Measurements from ENCODE around the gene LMTK2.

The LMTK2 gene

DNA sequence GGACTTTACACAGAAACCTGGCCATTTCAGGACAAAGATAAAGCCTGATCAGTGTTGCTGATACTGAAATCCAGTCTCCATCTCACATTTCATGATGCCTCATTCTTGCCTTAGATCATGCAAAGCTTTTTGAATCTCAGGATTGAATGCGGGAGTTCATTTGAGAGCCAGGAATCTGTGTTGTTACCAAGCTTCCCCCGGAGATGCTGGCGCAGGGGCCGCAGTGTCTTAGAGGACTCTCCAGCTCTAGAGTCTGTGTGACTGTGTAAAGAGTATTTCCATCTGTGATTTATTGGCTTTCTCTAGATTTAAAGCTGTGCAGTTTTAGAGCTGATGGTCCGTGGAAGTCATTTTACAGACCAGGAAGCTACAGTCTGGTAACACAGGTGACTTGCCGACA, 32.0 kb downstream of the LMTK2 start:
- DNase-seq: no peak

- DNase-seq: no peak
Observed at GRCh38 chr7:98142658-98143057, 36.0 kb downstream of the LMTK2 start.

DNA sequence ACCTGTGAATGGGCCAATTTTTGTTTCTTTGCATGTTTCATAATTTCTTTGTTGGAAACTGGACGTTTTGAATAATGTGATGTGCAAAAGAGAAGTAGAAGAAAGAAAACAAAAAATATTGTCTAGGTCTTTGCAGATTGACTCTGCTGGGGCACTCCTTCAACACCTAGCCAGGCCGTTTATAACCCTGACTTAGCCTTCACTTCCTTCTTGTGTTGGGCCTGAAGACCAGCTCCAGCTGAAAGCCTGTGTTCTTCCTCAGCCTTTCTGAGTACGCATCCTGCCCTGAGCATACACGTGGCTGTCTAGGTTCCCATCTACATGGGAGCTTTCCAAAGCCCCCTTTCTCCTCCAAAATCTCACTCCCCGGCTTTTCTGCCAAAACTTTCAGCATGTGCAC, 41.9 kb downstream of the LMTK2 start:
- no peak for DNase-seq

DNA sequence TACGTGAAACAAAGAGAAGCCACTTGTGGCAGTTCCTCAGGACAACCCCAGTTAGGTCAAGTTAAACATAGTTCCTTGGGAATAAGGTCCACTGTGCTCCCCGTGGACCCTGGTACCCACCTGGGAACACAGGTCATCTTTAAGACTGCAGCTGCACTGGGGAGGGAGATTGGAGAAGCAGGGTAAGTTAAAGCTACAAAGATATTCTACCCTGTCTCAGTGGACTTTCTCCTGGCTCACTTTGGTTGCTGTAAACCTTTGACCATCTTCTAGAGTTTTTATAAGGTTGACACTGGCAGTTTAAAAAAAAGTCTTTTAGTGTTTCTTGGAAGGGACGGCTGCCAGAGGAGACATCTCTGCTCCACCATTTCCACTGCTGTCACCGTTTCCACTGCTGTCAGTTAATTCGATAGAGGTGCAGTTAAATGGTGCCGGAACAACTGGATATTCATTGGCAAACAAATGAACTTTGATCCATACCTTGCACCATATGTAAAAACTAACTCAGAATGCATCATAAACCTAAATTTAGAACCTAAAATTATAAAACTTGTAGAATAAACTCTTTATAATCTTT, 42.5 kb downstream of the LMTK2 start:
- no peak for DNase-seq

GRCh38 chr7:98151884-98152283, 45.2 kb downstream of the LMTK2 start:
- DNase-seq: no peak

- DNase-seq: no peak
Observed at GRCh38 chr7:98156700-98157099, 50.0 kb downstream of the LMTK2 start.

DNA sequence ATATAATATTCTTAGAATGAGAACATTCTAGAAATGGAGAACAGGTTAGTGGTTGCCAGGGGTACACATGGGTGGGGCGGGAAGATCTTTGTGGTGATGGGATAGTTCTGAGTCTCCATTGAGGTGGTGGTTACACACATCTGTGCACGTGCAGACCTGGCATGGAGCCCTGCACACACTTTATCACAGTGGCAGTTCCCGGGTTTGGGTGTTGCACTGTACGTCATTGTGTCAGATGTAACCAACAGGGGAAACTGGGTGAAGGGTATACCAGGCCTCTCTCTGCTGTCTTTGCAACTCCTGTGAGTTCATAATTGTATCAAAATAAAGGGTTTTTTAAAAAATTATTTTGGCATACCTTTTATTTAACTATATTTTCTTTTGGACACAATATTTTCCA, 51.1 kb downstream of the LMTK2 start:
- no peak for DNase-seq

DNA sequence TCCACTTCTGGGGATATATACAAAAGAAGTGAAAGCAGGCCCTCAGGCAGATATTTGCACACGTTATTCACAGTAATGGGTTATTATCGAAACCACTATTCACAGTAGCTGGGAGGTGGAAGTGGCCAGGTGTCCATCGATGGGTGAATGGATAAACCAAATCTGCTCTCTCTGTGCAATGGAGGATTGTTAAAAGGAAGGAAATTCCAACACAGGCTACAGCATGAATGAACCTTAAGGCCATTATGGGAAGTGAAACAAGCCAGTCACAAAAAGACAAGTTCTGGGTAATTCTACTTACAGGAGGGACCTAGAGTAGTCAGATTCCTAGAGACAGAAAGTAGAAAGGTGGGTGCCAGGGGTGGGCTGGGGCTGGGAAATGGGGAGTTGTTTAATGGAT, 56.1 kb downstream of the LMTK2 start:
- DNase-seq: no peak

DNA sequence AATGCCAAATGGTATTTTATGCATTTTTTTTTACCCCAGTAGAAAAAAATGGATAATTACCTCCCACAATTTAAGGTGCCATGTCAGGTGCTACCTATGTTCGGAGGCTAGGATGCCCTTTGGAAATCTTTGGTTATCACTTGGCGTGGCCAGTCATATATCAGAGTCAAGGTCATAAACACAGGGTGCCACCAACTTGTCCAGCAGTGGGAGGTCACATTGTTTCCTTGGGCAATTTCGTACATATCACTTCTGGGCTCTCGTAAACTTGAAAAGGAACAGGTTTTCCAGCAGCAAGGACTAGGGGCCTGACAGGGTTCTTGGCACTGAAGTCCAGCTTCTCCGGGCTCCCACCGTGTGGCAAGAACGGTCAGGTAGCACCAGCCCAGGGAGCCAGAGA, 56.6 kb downstream of the LMTK2 start:
- no peak for DNase-seq

DNA sequence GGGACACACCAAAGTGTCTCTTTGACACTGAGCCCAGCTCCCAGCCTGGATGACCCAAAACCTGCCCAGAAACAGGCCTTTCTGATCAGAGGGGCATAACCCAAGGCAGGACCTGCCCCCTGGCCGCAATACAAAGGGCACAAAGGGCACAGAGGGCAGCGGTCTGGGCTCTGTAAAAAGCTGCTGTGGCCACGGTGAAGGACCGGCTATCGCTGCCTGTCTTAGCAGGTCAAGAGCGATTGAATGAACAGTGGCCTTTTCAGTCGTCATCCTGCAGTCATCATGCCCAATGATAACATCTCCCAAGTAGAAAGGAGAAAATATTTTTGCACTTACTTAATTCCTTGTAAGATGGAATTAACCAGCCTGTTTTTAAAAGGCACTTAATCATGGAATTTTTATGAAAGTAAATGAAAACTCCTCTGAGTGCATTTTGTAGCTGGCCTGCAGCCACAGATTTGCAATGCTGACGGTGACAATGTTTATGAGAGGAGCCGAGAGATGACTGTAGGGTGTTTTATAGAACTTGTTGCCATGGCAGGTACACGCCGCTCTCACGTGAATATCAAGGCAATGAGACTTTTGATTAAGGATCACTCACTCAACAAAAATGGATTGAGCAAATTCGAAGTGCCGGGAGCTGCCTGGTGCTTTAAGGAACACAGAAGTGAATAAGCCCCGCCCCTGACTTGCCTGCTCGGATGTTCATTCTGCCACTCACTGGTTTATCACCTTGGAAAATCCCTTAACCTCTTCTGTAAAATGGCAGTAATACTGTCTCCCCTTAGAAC, 57.2 kb downstream of the LMTK2 start:
- no peak for DNase-seq

- DNase-seq: no peak
Observed at GRCh38 chr7:98165827-98166667, 59.4 kb downstream of the LMTK2 start.

- DNase-seq: no peak
Observed at GRCh38 chr7:98166668-98166970, 60.0 kb downstream of the LMTK2 start.

- no peak for DNase-seq
Observed at GRCh38 chr7:98167653-98168052, 61.0 kb downstream of the LMTK2 start.

GRCh38 chr7:98168181-98168903, 61.7 kb downstream of the LMTK2 start:
- peak; percentile 41 for DNase-seq

DNA sequence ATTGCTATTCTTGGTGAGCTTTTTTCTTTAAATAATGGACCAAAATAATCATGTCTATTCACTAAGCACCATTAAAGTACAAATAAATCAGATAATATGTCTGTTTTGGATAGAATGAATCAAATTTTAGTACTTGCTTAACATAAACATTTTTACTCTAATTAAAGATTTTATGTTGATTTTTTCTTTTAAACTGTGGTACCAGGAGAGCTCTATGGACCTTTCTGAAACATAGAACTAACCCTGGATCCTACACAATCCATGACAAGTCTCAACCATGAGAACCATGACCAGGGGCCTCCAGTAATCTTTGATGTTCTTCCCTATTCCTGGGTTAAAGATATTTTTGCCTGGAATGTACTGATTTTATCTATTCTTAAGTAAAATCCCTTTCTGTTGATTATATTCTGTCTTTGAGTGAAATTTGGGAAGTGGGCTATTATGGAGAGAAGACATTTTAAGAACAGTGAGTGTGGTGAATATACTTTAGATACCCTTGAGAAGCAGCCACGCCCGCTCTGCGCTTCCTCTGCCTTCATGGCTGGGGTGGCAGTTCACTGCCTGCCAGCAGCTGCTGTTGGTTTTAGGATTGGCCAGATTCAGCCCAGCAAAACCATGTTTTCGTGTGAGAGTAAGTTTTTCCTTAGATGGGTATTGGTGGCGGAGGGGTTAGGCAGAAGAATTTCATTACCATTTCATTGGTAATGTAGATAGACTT, 62.4 kb downstream of the LMTK2 start:
- DNase-seq: no peak

DNA sequence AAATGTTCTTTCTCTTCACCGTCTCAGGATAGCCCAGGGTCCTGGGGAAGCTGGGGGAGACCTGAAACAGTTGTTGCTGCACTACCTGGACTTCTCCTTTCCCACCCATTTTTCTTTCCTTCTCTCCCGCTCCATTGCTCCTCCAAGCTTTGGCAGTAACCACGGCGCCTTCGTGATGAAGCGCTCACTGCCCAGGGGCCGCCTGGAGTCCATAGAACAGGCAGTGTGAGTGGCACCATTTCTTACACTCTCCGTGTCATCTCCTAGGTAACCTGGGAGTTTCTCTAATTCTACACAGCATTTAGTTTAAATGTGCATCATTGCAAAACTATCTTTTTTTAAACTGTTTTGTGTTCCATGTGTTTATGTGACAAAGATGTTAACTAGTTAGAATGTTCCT, 64.3 kb downstream of the LMTK2 start:
- DNase-seq: no peak

DNA sequence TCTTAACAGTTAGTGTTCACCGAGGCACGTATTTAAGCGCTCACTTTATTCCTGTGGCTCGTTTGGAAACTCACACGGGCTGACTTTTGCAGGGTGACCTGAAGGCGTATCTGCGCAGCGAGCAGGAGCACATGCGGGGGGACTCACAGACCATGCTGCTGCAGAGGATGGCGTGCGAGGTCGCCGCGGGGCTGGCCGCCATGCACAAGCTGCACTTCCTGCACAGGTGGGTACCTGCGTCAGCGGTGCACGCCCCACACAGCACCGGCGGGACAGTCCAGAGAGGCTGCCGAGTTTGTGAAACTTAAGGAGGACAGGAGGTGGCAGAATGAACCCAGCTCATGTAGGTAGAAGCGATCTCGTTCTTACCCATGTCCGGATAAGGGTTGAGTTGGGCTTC, 64.8 kb downstream of the LMTK2 start:
- DNase-seq: no peak

GRCh38 chr7:98174334-98175259, 67.9 kb downstream of the LMTK2 start:
- DNase-seq: no peak

GRCh38 chr7:98175260-98175940, 68.7 kb downstream of the LMTK2 start:
- DNase-seq: no peak

DNA sequence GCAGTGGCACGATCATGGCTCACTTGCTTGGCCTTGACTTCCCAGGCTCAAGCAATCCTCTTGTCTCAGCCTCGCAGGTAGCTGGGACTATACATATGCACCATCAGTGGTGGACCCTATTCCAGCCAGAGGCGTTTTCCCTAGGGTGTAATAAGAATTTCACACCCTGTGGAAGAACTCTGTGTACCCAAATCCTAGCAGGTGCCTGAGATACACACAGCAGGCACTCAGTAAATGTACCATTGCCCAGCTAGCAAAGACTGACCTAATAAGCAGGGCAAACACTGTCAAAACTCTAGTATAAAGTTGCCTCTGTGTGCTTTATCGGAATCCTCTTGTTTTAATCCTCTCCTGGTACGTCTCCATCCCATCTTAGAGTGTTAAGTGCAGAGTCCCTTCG, 70.9 kb downstream of the LMTK2 start:
- DNase-seq: no peak

DNA sequence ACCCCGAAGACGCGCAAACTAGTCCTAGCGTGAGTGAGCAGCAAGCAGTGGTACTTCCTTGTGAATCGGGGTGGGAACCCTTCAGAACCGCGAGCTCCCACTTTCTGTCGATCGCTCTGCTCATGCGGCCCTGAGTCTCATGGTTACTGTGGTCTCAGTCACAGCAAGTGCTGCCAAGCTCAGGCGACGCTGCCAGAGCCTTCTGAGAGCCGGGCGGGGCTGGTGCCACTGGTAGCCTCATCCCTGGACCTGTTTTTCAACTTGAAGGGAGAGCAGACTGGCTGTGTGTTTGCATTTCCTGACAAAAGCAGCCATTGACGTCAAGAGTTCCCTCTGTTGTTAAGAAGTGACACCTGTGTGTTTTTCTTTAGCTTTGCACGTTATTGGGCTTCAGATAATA, 71.7 kb downstream of the LMTK2 start:
- DNase-seq: no peak

Measured in activated effector memory CD4-positive, alpha-beta T cell treated with Interleukin-2 at 50 U/mL for 16 hours (primary cell).